HEK293T (cell line): ENCODE data around the gene GDPD5.

ENCODE experiments used
- ARNT ChIP-seq: fragments of 450-650 bp; IDR thresholded peaks from 2 replicates; pipeline ENCODE4 v1.6.1; 2017; ENCODE audit warnings: mild to moderate bottlenecking
- FOXA1 ChIP-seq: fragments of 450-650 bp; IDR thresholded peaks from 2 replicates; pipeline ENCODE4 v1.6.1; 2016; ENCODE audit warnings: mild to moderate bottlenecking
- FOXK2 ChIP-seq: fragments of 450-650 bp; IDR thresholded peaks from 2 replicates; pipeline ENCODE4 v1.6.1; 2016; ENCODE audit warnings: mild to moderate bottlenecking
- L3MBTL2 ChIP-seq: fragments of 450-650 bp; conservative IDR thresholded peaks from 2 replicates; pipeline ENCODE4 v1.6.1; 2016; ENCODE audit warnings: mild to moderate bottlenecking
- NFRKB ChIP-seq: fragments of 450-650 bp; IDR thresholded peaks from 2 replicates; pipeline ENCODE4 v1.6.1; 2016; ENCODE audit warnings: mild to moderate bottlenecking, moderate library complexity
- SP1 ChIP-seq: fragments of 450-650 bp; IDR thresholded peaks from 2 replicates; pipeline ENCODE4 v1.6.1; 2017
- TARDBP ChIP-seq: fragments of 450-650 bp; IDR thresholded peaks from 2 replicates; pipeline ENCODE4 v1.6.1; 2016
- TF ChIP-seq, protein P1 (sequence below): fragments of 450-650 bp; IDR thresholded peaks from 2 replicates; pipeline ENCODE4 v1.6.1; 2016

DNA sequence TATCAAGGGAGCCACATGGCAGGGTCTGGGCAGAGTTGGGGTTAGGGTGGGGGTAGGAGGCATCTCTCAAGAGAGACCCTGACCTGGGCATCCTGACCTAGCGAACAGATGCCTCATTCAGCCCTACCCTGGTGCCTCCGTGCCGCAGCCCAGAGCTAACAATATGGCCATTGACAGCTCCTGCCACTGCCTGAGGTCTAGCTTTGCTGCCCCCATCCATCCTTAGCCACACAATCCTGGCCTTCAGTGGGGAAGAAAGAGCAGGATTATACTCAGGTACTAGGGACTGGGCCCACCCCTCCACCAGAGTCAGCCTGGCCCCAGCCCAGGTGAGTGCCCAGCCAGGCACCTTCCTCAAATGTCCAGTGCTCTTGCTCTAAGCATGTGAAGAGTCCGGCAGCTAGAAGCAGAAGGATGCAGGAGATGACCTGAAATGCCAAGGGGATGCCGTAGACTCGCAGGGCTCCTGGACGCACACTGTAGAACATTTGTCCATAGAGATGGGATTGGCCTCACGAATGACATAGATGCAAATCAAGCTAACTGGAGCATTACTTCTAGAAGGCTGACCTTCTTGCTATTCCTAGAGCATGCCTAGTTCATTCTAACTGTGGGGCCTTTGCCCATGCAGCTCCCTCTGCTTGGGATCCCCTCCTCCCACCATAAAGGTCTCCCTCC is 23.0 kb upstream of the GDPD5 start:
- TF ChIP-seq, protein P1, sequence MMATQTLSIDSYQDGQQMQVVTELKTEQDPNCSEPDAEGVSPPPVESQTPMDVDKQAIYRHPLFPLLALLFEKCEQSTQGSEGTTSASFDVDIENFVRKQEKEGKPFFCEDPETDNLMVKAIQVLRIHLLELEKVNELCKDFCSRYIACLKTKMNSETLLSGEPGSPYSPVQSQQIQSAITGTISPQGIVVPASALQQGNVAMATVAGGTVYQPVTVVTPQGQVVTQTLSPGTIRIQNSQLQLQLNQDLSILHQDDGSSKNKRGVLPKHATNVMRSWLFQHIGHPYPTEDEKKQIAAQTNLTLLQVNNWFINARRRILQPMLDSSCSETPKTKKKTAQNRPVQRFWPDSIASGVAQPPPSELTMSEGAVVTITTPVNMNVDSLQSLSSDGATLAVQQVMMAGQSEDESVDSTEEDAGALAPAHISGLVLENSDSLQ = no peak
- TF ChIP-seq ARNT (no peak), TARDBP (no peak), NFRKB (no peak), FOXK2 (no peak), L3MBTL2 (no peak), FOXA1 (no peak), SP1 (no peak)
